GM21447 (cell line): Measurements from ENCODE around the gene ZDHHC20.
A peak's percentile ranks its signal among the peaks of the same experiment; 100 is the strongest.

Experiments used
- ATAC-seq: cut with Tn5 transposase; IDR thresholded peaks from one replicate; pipeline ENCODE4 v1.9.1; 2021; ENCODE audit not compliant: unreplicated experiment

ZDHHC20 gene

DNA sequence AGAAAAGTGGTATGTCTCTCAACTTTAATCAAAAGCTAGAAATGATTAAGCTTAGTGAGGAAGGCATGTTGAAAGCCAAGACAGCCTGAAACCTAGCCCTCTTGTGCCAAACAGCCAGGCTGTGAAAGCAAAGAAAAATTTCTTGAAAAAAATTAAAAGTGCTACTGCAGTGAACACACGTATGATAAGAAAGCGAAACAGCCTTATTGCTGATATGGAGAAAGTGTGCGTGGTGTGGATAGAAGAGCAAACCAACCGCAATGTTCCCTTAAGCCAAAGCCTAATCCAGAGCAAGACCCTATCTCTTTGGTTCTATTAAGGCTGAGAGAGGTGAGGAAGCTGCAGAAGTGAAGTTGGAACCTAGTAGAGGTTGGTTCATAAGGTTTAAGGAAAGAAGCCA is 96.4 kb downstream of the ZDHHC20 start:
- no peak for ATAC-seq

DNA sequence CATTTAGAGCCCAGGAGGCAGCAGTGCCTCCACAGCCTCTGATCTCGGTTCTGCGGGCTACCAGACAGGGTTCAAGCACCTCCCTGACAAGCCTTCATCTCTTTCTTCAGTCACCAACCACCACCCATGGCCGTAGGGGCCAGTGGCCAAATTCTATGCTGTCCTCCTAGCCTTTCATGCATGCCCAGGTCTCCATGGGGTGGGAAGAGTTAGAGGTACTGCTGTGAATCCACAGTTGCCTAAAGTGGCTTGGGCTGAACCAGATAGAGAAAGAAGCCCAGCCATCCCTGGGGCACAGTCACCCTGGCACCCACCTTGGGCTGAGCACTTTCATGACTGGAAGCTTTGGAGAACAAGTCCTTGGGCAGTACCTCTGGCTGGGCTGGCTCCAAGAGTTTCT is 97.4 kb downstream of the ZDHHC20 start:
- no peak for ATAC-seq

DNA sequence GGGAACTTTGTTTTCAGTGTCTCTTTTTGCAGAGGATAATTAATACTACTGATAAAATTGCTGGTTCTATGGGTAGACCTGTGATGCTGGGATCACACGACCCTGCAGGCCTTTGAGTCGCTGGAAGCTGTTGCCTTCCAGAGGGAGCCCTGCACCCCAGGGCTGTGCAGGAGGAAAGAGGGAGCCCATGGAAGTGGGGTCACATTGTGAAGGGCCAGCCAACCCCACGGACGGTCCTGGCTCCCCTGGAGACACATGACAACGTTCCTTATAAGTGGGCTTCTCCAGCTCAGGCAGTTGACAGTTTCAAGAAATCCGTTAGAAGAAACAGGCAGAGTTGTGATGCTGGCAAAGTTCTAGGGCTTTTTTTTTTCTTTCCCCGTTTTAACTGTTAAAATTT is 98.0 kb downstream of the ZDHHC20 start:
- no peak for ATAC-seq

- no peak for ATAC-seq
Measured at GRCh38 chr13:21360463-21360862, 98.6 kb downstream of the ZDHHC20 start.

DNA sequence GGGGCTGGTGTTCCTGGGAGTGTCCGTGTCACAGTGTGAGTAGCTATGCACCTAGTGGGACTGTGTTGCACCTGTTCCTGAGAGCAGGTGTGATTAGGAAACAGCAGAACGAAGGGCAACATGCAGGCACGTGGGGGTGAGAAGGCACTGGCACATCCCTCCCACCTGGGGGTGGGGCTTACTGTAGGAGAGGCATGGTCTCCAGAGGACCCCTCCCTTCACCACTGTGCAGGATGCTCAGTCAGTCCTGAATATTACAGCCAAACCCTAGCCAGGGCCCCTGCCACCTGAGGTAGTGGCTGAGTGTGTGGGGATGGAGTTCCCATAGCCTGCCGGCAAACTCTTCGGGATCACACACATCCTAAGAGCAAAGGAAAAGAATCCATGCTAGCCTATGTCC is 99.2 kb downstream of the ZDHHC20 start:
- ATAC-seq = no peak

DNA sequence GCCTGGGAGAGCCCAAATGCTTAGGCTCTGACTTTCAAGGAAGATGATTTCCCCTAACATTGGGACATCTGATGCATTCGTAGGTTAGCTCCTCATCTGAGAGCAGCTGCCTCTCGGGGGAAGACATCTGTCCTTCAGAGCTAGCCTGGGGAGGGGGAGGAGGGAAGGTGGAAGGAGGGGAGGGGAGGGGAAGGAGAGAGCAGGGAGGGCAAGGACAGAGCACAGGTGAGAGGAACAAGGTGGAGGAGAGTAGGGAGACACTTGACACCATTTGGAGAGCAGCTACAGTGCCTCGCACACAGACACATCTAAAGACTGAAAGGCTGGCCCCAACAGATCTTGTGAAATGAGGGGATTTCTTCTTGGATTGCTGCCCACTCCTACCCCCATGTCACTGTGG is 103.8 kb downstream of the ZDHHC20 start:
- no peak for ATAC-seq

DNA sequence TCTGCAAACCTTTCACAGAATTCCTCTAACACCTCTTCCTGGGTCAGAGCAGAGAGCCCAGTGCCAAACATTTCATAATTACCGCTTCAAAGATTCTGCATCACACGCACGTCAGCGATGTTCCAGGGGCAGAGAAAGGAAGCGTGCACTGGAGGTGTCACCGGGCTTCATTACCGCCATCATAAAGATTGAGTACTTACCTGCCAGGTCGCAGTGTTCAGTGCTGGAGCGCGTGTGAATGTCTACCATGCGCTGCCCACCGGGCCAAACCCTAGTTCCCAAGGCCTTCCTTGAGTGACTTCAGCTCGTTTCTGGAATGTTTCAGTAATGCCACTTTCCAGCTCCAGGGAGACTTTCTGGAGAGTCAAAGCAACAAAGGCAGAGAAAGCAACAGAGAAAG is 104.4 kb downstream of the ZDHHC20 start:
- no peak for ATAC-seq

DNA sequence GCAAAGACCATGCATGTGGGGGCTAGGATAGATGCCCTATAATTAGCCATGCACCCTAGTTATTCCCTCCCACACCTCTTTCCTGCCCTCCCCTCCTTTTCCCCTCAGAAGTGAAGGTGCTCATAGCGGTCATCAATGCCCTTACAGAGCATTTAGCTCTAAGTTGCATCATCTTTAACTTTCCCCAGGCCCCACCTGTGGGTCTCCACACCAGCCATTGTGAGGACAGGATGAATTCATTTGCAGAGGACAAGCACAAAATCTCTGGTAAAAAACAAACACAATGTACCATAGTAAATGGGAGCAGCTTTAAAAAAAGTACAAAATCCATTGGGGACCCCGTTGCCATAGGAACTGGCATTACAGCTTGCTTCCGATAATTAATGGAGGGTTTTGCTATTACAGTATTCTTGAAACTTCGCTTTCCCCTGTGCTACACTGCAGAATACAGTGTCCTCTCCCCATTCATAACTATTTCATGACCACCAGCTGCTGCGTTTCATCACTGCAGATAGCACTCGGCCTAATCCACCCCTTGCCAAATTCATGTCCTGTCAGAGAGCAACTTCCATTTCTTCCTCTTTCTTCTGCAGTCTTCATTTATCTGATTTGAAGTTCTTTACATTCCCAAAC is 110.5 kb downstream of the ZDHHC20 start:
- ATAC-seq = no peak

- no peak for ATAC-seq
Measured at GRCh38 chr13:21347753-21348318, 111.3 kb downstream of the ZDHHC20 start.

DNA sequence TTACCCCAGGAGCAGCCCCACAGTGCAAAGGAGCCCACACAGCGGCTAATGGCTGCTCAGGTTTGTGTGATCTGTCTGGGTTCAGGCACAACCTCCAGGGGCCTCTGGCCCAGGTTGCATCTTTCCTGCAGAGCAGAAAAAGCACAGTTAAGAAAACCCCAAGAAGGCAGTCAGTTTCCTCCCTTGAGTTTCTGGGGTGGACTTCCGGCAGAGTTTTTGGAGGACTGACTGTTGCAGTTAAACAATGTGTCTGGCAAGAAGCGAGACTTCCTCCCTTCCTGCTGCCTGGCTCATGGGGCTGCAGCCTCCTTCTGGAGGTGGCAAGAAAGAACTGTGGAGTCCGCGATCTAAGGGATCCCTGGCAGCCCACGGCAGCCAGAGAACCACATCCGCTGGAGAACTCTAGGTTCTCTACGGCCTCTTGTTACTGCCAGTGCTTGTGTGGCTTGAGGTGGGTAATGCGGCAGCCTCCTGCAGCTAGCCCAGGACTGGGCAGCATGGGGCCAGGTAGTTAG is 114.4 kb downstream of the ZDHHC20 start:
- no peak for ATAC-seq

DNA sequence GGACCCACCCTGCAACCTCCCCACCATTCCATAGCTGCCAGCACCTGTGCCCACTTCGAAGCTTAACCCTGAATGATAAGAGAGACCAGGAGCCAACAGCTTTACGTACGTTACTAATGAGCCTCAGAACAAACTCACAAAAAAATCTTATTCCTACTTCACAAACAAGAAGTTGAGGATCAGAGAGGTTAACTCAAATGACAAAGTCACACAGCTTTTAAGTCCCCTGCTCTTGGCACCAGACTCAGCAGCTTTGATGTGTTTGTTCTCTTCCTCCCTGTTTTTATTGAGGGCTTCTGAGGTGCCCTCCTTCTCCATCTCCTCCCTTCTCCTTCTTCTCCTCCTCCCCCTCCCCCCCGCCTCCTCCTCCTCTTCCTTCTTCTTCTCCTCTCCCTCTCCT is 115.4 kb downstream of the ZDHHC20 start:
- ATAC-seq = no peak

DNA sequence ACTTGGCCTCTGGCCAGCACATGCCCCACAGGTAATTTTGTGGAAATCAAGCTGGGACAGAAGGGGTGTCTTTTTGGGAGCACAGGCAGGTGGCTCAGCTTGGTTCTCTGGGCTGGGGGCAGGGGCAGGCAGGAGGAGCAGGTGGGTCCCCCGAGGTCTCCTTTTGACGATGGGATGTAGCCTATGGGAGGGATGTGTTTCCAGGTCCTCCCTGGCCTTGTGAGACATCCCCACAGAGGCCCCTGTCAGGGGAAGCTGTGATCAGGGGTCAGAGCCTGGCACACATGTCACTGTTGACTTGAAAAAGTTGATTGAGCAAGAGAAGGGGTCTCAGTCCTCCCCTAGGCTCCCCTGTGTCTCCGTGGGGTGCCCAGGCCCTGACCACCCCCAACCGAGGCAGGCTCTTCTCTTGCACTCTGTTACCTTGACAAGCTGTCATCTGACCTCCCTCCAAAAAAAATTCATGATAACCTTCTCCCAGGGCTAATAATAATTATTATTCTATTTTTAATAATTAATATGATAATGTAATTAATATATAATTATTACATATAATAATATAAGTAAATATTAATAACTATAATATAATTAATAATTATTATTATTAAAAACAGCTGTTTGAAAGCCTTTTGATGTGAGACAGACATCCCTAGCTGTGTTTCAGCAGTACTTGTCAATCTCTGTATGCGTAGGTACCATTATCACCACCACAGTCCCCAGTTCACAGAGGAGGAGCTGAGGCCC is 116.2 kb downstream of the ZDHHC20 start:
- no peak for ATAC-seq

- no peak for ATAC-seq
Measured at GRCh38 chr13:21341637-21342422, 117.3 kb downstream of the ZDHHC20 start.

GRCh38 chr13:21338639-21339278 is 120.3 kb downstream of the ZDHHC20 start:
- no peak for ATAC-seq

DNA sequence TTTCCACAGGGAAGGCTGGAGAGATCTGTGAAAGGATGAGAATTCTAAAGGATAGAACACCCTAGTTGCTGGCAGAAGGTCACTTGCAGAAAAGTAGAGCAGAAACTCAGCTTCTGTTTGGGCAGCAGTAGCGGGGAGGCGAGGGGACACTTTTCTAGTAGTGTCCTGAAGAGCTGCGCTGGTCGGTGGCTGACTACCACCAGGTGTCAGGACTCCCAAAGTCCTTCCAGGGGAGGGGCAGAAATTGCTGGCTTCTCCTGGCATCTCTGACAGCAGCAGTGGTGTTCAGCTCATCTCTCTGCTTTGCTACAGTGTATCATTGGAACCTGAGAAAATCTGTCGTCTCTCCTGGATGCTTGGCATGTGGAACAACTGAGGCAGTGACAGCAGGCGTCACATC is 120.9 kb downstream of the ZDHHC20 start:
- no peak for ATAC-seq

DNA sequence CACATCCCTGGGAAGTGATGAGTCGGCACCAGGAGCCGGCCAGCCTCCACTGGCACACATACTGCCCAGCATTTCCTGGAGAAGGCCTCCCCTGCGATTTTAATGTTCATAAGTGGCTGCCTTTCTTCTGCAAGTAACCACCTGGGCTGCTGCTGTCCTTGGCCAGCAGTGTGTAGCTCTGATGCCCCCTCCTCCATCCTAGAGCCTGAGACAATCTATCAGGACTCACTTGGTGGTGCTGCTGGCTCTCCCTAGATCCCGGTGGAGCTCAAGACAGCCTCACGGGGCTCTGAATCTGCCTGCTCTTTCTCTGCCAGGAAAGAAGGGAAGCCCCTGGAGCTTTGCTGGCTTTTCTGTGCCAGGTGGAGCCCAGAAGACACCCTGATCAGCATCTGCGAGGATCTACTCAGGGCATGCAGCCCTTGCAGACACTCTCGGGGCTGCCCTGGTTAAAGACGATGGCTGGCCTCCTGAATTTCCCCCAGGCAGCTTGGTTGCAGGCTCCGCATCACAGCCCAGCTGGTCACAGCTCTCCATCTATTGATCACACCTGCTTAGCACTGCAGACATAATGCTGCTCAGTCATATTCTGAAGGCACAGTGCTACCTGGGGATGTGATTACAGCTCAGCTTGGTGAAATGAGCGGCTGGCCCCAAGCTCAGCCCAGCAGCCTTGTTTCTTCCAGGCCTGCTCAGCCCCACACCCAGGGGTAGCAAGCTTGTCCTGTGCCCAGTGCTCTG is 122.3 kb downstream of the ZDHHC20 start:
- no peak for ATAC-seq

GRCh38 chr13:21333186-21333585 is 125.9 kb downstream of the ZDHHC20 start:
- ATAC-seq = no peak

DNA sequence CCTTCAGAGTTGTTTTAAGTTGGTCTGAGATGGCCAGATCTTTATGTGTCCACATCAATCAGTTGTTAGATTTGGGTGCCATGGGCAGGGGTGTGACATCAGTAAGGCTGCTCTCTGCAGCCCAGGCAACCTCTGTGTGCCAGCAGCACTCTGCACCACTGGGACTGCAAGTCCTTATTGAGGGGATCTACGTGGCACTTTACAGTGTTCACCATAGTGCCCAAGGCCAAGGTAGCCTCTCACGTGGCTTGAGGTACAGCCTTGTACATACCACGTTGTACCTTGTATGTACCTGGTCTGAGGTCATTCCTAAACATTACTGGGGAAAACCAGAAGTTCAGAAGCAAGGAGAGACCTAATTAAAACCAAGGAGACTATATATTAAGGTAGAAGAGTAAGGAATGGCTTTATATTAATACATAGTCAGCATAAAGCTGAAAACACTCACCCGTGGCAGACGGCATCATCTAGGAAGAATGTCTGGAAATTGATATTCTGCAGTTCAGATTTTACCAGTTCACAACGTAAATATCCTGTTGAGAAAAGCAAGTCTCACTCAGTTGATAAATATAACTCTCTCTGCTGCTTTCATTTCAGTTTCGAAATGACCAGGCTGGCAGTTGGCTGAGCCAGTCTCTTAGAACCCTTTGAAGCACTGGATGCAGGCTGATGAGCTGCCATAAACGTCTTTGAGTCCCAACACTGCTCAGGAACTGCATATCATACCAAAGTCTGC is 128.8 kb downstream of the ZDHHC20 start:
- peak; percentile 79 for ATAC-seq

DNA sequence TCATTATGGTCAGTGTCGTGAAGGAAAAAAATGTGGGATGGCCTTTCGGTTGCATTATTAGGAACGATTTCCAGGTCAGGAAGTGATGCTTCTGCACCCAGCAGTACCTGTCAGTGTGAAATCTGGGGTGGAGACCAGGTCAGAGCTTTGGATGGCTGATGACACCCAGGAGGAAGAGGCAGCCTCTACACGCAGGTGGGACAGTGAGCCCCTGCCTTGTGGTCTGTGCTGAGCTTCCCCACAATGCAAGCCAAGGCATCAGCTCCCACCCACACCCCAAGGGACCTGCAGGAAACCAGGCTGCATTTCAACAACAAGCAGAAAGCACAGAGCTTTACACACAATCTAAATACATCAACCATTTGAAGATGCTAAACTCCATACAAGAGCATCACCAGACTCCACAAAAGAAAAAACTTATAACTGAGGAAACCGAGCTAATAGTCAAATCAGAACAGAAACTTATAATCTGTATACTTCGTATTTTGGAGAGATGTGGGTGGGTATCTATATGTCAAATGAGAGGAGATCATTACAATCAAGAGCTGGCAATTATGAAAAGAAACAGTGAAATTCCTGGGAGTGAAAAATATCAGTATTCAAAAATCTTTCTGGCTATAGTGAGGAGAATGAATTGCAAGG is 130.1 kb downstream of the ZDHHC20 start:
- peak; percentile 33 for ATAC-seq
